Measurements from ENCODE around the gene SERINC3.

DNA sequence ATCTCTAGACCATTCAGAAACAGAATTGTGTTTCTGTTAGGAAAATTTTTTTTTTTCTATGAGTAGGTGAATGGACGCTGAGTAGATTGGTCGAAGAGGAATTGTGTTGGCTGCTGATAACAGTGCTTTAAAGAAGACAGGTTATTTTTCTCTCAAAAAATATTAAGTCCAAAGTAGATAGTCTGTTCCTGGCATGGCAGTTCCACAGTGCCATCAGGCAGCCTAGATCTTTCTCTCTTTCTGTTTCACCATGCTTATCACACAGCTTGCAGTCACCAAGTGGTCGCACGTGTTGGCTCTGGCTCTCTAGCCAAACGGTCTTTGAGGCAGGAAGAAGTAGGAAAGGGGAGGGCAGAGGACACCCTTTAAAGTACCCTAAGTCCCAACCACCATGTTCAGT lies 22.4 kb upstream of the SERINC3 start:
- TF ChIP-seq, protein P1, sequence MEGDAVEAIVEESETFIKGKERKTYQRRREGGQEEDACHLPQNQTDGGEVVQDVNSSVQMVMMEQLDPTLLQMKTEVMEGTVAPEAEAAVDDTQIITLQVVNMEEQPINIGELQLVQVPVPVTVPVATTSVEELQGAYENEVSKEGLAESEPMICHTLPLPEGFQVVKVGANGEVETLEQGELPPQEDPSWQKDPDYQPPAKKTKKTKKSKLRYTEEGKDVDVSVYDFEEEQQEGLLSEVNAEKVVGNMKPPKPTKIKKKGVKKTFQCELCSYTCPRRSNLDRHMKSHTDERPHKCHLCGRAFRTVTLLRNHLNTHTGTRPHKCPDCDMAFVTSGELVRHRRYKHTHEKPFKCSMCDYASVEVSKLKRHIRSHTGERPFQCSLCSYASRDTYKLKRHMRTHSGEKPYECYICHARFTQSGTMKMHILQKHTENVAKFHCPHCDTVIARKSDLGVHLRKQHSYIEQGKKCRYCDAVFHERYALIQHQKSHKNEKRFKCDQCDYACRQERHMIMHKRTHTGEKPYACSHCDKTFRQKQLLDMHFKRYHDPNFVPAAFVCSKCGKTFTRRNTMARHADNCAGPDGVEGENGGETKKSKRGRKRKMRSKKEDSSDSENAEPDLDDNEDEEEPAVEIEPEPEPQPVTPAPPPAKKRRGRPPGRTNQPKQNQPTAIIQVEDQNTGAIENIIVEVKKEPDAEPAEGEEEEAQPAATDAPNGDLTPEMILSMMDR (optimal IDR thresholded peaks at IDR 0.05 in 1 of 3, IDR thresholded peaks at IDR 0.05 in 1 of 3, conservative IDR thresholded peaks at IDR 0.05 in 1 of 3; ENCODE audit: extremely low read depth in 1 of 3, insufficient read depth in 2 of 3, low read length in 3 of 3), result no peak
- no peak for TF ChIP-seq EZH2 (IDR thresholded peaks at IDR 0.05; ENCODE audit: low read length)
